ENCODE results near the gene ZFP14.

ZFP14 gene

DNA sequence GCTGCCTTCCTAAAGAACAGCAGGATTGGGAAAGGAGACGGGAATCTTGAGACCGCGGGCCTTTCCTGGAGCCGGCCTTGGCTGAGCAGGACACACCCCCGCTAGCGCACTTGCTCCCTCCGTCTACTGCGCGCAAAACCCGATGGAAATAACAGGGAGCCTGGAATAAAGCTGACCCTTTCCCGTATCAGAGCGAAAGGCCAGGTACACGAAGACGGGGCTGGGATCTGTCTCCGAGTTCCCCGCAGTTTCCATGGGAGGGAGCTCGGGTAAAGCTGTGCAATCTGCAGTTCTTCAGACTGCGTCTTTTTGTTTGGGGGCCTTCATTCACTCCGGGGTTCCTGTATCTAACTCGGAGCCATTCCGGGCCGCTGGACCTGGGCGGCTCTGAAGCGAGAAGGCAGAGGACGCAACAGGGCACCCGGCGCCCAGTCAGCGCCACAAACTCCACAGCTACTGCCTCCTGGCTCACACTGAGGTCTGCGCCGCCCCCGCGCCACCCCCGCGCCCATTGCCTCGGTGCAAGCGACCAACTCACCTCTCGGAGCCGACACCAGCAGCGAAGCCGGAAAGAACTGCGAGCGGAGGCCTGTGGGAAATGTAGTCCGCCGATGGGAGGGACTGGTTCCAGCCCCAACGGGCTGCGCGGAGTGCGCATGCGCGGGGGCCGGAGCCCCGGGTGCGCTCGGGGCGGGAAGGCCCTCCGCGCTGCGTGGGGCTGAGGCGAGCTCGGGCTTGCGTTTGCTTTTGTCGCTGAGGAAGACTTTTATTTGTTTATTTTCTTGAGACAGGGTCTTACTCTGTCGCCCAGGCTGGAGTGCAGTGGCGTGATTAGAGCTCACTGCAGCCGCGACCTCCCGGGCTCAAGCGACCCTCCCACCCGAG is at the start of gene ZFP14:
Gene ZFP14, minus strand, starts transcription at position 577 of the 885 bp plus-strand sequence. CDS start 11,309 bp downstream, outside the sequence.
- peak; percentile 97 for DNase-seq

DNA sequence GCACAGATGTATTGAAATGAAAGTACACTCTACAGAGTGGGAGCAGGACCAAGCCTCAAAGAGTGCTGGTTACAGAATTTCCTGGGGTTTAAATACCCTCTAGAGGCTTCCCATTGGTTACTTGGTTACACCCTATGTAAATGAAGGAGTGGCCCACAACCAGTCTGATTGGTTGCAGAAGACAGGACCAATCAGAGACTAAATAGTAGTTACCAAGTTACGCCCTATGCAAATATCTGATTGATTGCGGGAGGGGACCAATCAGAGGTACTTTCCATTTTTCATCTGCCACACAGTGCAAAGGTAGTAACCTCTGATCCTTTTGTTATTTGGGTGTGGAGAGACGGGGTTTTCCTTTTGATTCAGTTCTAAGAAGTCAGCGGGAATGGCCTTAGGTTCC is 44.9 kb upstream of the ZFP14 start:
- DNase-seq, result no peak

DNA sequence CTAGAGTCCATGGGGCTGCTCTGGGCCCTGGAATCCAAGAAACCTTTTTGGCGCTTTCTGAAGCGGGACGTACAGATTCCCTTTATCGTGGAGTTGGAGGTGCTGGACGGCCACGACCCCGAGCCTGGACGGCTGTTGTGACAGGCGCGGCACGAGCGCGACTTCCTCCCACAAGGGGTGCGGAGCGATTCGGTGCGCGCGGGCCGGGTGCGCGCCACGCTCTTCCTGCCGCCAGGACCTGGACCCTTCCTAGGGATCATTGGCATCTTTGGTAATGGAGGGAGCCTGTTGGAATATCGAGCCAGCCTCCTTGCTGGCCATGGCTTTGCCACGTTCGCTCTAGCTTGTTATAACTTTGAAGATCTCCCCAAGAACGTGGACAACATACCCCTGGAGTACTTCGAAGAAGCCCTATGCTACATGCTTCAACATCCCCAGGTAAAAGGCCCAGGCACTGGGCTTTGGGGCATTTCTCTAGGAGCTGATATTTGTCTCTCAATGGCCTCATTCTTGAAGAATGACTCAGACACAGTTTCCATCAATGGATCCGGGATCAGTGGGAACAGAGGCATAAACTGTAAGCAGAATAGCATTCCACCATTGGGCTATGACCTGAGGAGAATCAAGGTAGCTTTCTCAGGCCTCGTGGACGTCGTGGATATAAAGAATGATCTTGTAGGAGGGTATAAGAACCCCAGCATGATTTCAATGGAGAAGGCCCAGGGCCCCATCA is 42.9 kb upstream of the ZFP14 start:
- DNase-seq, result no peak

DNA sequence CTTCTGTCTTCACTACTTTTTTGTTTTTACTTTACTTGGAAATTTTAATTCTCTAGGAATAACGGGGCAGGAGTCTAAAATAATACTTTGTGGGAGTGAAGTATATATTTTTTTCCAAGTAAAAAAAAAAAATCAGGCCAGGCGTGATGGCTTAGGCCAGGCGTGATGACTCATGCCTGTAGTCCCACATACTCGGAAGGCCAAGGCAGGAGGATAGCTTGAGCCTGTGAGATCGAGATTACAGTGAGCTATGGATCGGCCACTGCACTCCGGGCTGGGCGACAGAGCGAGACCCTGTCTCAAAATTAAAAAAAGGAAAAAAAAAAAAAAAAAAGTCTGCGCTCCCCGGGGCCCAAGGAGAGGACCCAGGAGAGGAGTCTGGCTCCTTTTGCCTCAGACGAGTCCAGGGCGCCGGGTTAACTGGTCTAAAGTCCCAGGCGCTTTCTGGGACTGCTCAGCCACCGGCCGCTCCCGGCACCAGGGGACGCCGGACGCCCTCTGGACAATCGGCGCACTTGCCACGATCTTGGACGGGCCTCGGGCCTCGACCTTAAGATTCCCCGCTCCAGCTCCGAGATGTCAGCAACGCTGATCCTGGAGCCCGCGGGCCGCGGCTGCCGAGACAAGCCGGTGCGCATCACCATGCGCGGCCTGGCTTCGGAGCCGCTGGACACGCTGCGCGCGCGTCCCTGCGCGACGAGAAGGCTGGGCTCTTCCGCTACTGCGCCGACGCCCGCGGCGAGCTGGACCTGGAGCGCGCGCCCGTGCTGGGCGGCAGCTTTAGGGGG is 42.2 kb upstream of the ZFP14 start:
- no peak for DNase-seq

DNA sequence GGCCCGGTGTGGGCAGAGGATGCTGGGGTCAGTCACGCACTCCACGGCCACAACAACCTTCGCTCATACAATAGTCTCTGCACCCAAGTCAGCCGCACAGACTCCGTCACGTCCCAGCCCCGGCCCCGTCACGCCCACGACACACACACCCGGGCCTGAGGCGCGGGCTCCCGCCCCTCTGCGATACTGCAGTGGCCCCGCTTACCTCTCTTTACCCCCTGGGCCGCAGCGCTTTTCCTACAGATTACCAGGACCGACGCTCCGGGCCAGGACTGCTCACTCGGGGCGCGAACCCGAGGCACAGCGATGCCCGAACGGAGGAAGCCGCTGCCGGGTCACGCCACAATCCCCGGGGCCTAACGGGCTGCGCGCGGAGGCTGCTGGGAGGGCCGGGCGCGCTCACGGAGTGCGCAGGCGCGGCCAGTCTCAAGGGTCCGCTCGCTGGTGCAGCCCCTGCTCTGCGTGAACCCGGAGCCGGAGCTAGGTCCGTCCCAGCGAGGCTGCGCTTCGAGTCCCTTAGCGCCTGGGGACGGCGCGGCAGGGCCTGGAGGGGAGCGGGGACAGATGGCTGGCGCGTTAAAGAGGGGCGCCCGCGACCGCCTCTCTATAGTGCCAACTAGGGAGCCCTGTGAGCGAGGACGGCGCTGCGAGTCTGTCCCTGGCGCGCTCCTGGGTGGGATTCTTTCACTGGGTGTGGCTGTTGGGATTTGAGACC is 39.4 kb upstream of the ZFP14 start, which contains the start of gene ZFP82:
Gene ZFP82, minus strand, starts transcription at position 358 of the 715 bp plus-strand sequence. CDS start 8,855 bp downstream, outside the sequence.
- DNase-seq, result peak; percentile 79

DNA sequence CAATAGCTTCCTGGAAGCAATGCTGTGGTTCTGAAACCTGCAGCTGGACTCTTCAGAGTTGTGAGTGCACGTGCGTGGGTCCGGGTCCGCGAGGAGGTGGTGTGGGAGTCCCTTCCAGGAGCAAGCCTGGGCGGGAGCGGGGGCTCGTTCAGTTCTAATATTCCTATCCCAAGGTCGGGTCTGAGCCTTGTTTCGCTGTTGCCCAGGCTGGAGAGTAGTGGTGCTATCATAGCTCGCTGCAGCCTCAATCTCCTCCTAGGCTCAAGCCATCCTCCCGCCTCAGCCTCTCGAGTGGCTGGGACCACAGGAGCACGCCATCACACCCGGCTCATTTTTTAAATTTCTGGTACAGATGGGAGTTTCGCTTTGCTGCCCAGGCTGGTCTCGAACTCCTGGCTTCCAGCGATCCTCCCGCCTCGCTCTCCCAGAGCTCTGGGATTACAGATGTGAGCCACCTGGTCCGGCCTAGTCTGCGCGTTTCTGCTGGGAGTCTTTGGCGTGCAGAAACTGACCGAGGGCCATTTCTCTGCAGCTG is 38.8 kb upstream of the ZFP14 start:
- peak; percentile 1 for DNase-seq

DNA sequence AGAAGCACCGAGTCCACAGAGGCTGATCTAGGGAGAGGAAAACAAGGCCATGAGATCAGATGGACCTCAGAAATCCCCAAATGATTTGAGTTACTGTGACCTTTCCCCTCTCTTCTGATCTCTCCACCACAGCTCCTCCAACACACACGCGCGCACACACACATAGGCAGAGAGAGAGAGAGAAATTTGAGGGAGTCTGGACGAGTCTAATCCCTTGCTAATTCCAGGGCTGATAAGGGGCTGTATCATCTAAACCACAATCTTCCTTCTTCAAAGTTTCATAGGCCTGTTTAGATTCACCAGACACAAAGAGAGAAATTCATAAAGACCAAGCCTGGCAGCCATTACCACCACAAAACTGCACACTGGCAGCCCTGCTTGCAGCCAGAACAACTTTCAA is 30.8 kb upstream of the ZFP14 start:
- no peak for DNase-seq

DNA sequence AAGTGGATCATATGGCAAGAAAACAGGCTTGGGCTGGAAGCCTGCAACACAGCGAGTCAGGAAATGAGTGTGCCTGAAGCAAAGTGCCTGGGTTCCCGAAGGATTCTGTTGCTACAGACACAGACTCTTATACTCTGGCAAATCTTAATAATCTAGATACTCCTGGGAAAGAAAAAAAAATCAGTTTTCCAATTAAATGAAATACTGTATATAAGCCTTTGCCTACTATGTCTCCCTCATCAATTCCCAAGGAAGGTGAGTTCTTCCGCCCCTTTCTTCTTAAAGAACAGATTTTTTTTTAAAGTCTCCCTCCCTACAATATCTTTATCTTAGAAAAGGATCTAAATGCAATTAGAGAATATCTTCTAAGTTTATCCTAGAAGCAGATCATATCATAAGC is 29.1 kb upstream of the ZFP14 start:
- no peak for DNase-seq

DNA sequence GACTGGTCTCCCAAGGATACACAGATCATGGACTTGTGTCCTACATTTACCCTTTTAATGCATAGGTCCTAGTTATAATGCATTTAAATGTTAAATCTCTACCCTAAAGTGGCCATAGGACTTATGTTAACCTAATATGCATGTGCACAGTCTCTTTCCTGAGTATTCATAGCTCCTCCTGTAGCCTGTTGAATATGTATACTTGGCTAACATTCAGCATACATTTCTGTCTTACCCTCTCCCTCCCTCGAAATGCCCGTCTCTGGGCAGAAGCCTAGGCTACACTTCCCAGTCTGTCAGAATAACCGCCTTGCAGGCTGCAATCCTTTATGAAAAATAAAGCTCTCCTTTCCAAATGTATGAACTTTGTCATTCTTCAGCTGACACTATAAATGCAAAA is 25.5 kb upstream of the ZFP14 start:
- no peak for DNase-seq

DNA sequence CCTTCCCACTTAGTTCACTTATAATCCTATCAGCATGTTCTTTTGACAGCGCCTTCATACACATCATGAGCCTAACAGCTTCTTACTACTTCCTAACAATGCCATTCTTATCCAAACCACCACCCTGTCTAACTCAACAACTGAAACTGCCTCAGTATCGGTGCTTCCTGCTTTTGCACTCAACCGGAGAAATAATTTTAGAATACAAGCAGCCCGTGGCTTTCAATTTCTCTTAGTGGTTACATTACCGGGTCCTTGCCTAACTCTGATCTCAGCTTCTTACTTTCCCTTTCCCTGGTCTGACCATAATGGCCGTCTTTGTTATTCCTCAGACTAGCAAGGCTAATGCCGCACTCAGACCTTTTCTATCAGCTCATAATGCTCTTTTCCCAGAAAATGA is 22.5 kb upstream of the ZFP14 start:
- DNase-seq, result no peak

DNA sequence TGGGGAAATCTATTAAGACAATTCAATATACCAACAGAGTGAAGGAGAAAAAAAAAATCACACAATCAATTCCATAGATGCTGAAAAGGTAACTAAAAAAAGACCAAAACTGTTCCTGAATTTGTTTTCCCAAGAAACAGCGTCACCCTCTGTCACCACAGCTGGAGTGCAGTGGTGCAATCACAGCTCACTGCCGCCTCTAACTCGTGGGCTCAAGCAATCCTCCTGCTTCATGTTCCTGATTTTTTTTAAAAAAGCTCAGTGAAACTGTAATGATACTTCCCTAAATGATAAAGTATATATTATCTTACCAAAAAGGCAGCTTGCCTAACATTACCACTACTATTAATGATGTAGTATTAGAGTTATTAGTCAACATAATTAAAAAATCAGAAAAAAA is 19.6 kb upstream of the ZFP14 start:
- no peak for DNase-seq

DNA sequence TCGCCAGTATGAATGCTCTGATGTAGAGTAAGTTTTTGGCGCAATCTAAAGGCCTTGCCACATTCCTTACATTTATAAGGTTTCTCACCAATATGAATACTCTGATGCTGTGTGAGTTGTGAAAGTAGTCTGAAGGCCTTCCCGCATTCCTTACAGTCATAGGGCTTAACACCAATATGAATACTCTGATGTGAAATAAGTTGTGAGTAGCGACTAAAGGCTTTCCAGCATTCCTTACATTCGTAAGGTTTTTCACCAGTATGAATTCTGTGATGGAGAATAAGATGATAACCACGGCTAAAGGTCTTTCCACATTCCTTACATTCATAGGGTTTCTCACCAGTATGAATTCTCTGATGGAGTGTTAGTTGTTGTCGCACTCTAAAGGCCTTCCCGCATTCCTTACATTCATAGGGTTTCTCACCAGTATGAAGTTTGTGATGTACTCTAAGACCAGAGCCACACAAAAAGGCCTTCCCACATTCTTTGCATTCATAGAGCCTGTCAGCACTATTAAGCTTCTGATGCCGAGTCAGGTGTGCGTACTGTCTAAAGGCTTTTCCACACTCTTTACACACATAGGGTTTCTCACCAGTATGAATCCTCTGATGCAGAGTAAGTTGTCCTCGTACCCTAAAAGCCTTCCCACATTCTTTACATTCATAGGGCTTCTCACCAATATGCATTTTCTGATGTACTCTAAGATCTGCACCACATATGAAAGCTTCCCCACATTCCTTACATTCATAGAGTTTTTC is 14.1 kb upstream of the ZFP14 start:
- DNase-seq, result no peak

DNA sequence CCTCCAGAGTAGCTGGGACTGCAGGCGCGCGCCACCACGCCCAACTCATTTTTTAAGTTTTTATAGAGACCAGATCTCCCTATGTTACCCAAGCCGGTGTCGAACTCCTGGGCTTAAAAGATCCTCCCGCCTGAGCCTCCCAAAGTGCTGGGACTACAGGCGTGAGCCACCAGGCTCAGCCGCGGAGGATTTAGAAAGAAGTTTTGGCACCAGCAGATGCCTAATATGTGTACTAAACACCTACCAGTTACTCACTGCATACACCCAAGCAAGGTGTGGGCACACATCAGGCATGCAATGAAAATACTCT is 464 bp upstream of the ZFP14 start:
- no peak for DNase-seq

DNA sequence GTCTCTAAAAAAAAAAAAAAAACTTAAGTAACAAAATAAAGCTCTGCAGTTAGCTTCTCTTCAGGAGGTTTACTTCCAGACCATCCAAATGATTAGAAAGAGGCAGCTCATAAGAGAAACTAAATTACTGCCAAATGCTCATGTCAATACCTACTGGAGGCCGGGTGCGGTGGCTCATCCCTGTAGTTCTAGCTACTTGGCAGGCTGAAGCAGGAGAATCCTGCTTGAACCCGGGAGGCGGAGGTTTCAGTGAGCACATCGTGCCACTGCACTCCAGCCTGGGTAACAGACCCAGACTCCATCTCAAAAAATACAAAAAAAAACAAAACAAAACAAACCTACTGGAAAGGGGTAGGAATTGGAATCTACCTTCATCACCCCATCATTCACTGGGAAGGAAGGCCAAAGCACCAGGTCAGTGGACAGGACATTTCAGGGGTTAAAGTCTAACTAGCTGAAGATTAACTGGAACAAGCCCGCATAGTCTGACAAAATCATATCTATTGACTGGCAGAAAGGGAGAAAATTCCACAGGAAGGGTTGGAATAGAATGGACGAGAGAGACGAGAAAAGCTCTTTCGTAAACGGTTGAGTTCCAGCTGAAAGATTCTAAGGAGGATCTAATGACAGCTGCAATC is 1.3 kb downstream of the ZFP14 start:
- no peak for DNase-seq

DNA sequence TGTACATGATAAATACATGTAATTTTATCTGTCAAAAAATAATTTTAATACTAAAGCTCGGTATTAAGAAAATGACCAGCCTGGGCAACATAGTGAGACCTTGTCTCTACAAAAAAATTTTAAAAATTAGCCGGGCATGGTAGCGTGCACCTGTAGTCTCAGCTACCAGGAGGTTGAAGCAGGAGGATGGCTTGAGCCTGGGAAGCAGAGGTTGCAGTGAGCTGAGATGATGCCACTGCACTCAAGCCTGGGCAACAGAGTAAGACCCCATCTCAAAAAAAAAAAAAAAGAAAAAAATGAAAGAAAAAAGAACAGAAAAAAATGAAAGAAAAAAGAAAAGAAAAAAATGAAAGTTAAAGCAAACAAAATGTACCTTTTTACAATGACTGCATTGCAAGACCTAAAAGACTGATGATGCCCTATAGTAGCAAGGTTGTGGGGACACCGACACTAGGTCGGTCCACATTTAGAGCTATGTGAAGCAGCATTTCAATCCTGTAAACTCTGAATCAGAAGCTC is 5.3 kb downstream of the ZFP14 start:
- DNase-seq, result no peak

DNA sequence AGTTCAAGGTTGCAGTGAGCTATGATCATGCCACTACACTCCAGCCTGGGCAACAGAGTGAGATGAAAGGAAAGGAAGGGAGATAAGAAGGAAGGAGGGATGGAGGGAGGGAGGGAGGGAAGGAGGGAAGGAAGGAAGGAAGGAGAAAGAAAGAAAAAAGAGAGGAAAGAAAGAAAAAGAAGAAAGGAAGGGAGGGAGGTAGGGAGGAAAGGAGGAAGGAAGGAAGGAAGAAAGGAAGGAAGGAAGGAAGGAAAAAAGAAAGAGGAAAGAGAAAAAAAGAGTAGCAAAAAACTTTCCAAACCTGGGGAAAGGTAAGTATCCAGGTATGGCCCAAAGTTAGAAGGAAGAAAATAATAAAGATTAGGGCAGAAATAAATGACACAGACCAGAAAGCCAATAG is 7.1 kb downstream of the ZFP14 start:
- DNase-seq, result no peak

DNA sequence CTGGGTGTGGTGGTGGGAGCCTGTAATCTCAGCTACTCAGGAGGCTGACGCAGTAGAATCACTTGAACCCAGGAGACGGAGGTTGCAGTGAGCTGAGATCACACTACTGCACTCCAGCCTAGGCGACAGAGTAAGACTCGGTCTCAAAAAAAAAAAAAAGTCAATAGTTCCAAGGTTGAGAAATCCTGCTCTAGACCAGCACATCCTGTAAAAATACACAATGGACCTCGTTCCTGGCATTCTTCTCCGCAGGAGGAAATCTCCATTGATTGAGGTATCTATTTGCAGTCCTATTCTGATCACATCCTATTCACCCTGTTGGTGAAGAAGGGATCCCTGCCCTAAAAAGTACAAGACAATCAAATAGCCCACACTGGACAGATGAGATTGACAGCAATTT is 15.2 kb downstream of the ZFP14 start:
- DNase-seq, result no peak

DNA sequence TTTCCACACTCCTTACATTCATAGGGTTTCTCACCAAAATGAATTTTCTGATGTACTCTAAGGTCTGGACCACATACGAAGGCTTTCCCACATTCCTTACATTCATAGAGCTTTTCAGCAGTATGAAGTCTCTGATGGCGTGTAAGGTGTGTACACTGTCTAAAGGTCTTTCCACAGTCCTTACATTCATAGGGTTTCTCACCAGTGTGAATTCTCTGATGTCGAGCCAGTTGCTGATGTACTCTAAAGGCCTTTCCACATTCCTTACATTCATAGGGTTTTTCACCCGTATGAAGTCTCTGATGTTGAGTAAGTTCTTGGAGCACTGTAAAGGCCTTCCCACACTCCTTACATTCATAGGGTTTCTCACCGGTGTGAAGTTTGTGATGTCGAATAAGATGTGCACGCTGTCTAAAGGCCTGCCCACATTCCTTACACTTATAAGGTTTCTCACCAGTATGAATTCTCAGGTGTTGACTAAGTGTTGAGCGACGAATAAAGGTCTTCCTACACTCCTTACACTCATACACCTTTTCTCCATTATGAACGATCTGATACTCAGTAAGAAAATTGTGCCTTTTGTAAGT is 38.1 kb downstream of the ZFP14 start:
- DNase-seq, result no peak

DNA sequence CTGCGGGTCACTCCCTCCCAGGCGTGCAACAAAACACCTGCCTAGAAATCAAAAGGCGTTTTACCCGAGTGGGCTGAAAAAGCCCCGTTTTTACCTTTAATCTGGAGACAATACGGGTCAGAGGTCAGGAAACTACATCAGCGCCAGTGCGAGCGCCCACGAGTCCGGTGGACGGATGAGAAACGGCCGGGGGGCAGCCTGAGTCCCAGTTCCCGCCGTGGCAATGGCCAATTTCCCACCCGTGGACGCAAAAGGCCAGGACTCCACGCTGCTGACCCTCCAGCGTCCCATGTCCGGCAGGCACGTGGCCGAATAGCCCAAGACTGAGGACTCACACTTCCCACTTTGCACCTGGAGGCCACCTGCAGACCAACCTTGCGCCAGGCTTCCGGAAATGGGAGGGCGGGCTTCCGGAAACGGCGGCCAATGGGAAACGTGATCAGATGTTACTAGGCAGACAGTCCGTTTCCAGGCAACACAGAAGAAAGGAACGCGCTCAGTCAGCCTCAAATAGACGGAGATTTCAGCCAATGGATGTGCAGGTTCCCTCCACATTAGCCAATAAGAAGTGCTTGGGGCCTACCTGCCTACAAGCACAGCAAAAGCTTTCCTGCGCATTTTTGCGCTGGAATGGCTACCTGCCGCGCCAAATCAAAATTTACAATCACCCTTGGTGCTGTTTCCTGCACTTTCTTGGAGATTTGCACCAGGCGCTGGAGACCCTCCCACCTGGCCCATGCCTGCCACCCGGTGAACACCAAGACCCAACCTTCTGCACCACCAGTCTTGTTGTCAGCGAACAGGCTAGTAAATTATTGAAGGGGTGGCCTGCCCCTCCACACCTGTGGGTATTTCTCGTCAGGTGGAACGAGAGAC is 47.4 kb downstream of the ZFP14 start:
- peak; percentile 73 for DNase-seq

DNA sequence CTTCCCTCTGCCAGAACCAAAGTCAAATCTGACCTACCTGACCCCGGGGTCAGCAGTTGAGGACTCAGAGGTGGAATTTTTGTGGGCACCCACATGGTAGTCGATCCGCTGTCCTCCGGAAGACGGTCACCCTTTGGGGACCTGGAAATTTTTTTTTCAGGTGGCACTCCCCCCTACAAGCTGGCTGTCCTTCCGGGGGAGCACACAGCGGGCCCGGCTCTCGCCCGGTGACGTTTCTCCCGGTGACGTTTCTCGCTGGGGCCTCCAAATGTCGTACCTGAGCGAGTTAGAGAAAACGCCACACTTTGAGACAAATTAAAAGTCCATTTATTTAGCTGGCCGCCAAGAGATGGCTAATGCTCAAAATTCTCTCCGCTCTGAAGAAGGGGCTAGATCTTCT is 48.8 kb downstream of the ZFP14 start:
- DNase-seq, result no peak

All from activated naive CD4-positive, alpha-beta T cell treated with Interleukin-2 at 50 U/mL for 16 hours (primary cell).